Calu3 (cell line): ENCODE measurements around the gene PEX12. TPM values are rescaled to one million over a fixed set of nuclear protein-coding genes. Genes with fewer than 3 reads are reported as not detected.
"Not testable (repeated sequence)": the region's sequence is repeated elsewhere in the genome, so short reads cannot be mapped to it uniquely, and the experiment has no call there.

Experiments used
- BruUV-seq: library from RNA; stranded (reverse); fragments of 400-500 nt; replicated peaks from 2 replicates; lab custom pipeline; 2021; lab: Mats Ljungman, UMichigan
- CTCF ChIA-PET: fragments of 300-600 bp; sonication (Branson Sonifier 250); formaldehyde crosslinking; loops from one replicate; lab custom pipeline; 2022; ENCODE audit warnings: antibody characterized with exemption; lab: Charles Lee
- DNase-seq: peaks from one replicate; pipeline ENCODE4 v3.0.0; 2022
- H3K27ac Mint-ChIP-seq: one replicate; pipeline ENCODE4 v1.8.0; 2022; ENCODE audit warnings: mixed read lengths; ENCODE audit not compliant: unreplicated experiment
- H3K27me3 Mint-ChIP-seq: one replicate; pipeline ENCODE4 v1.8.0; 2022; ENCODE audit warnings: mixed read lengths; ENCODE audit not compliant: unreplicated experiment
- H3K36me3 Mint-ChIP-seq: one replicate; pipeline ENCODE4 v1.8.0; 2022; ENCODE audit warnings: mild to moderate bottlenecking, moderate library complexity, mixed read lengths; ENCODE audit not compliant: insufficient read depth, unreplicated experiment
- H3K4me1 Mint-ChIP-seq: one replicate; pipeline ENCODE4 v1.8.0; 2022; ENCODE audit warnings: mild to moderate bottlenecking, low read depth, mixed read lengths; ENCODE audit not compliant: unreplicated experiment
- H3K4me3 Mint-ChIP-seq: one replicate; pipeline ENCODE4 v1.8.0; 2022; ENCODE audit warnings: mild to moderate bottlenecking, low read depth, moderate library complexity, mixed read lengths; ENCODE audit not compliant: unreplicated experiment
- H3K9me3 Mint-ChIP-seq: one replicate; pipeline ENCODE4 v1.8.0; 2022; ENCODE audit warnings: low read depth, mixed read lengths; ENCODE audit not compliant: unreplicated experiment
- CTCF ChIP-seq: fragments of 200-600 bp; IDR thresholded peaks from one replicate; pipeline ENCODE4 v1.8.0; 2022; ENCODE audit warnings: antibody characterized with exemption; ENCODE audit not compliant: unreplicated experiment
- intact Hi-C: fragments of 100-400 bp; cut with micrococcal nuclease; formaldehyde crosslinking; loops from one replicate; pipeline ENCODE4 v1.10.0; 2022; ENCODE audit not compliant: unreplicated experiment
- total RNA-seq: library from RNA; stranded (reverse); gene quantifications from 2 replicates; pipeline ENCODE4 v1.2.3, GENCODE V29; 2022

PEX12 gene
- total RNA-seq, 1 experiment from 2014 or later: 3.4 TPM

DNA sequence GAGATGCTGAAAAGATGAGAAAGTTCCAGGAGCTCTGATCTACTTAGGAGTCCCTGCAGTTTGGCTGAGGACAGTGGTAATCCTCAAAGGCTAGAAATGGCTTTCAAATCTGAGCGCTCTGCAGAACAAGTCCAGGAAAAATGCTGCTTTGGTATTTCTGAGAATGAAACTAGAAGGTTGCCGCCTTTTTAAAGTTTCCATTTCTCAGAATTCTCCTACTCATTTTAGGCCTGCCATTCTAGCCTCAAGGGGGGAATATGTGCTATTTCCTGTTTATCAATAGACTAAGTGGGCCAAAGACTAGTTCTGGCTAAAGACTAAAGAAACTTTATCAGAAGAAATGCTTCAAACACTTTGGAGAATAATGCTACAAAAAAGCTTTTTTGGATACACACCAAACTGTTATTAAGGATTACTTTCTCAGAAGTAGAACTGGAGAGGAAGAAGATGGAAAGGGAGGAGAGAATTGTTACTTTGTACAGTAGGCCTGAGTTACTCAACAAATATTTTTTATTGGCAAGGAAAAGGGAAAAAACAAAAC, 40.7 kb downstream of the PEX12 start, which contains the start of gene SLFN12L:
SLFN12L (minus strand) TSS at position 78 of the 541 bp plus-strand sequence. CDS start 15,314 bp downstream, outside the sequence.
- Mint-ChIP-seq H3K27me3 (no peaks in the 10 kb centered on the region), H3K4me1 (peaks cover 21% of the 10 kb centered on the region), H3K9me3 (no peaks in the 10 kb centered on the region), H3K36me3 (no peaks in the 10 kb centered on the region), H3K27ac (no peak within 1 kb of the TSS), H3K4me3 (no peak within 1 kb of the TSS)
- TF ChIP-seq CTCF: no peak
- BruUV-seq: no TSS peak
- intact Hi-C loops: no loop called here
- no peak for DNase-seq
- CTCF ChIA-PET: no interaction called here

GRCh38 chr17:35536664-35537171, 41.7 kb downstream of the PEX12 start:
- CTCF ChIA-PET: interaction anchor here (0.6 kb wide), 1 partner anchor 367 kb away, joined by 4 read pairs; no protein-coding TSS in a partner anchor
- no TSS peak for BruUV-seq
- DNase-seq: no peak
- H3K27ac Mint-ChIP-seq: no peak overlapping the region
- peaks cover 21% of the 10 kb centered on the region for H3K4me1 Mint-ChIP-seq
- H3K4me3 Mint-ChIP-seq: no peak overlapping the region
- no peaks in the 10 kb centered on the region for H3K9me3 Mint-ChIP-seq
- TF ChIP-seq CTCF: no peak
- H3K27me3 Mint-ChIP-seq: no peaks in the 10 kb centered on the region
- H3K36me3 Mint-ChIP-seq: no peaks in the 10 kb centered on the region
- intact Hi-C loops: no loop called here

DNA sequence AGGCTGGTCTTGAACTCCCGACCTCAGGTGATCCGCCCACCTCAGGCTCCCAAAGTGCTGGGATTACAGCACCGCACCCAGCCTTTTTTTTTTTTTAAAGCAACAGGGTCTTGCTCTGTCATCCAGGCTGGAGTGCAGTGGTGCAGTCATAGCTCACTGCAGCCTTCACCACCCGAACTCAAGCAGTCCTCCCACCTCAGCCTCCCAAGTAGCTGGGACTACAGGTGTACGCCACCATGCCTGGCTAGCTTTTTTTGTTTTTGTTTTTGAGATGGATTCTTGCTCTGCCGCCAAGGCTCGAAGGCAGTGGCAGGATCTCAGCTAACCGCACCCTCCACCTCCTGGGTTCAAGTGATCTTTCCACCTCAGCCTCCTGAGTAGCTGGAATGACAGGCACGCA, 43.0 kb downstream of the PEX12 start:
- H3K4me1 Mint-ChIP-seq: peaks cover 13% of the 10 kb centered on the region
- H3K27ac Mint-ChIP-seq, H3K36me3 Mint-ChIP-seq, BruUV-seq, H3K4me3 Mint-ChIP-seq, H3K9me3 Mint-ChIP-seq, CTCF ChIA-PET, DNase-seq, intact Hi-C loops, H3K27me3 Mint-ChIP-seq: not testable (repeated sequence)

DNA sequence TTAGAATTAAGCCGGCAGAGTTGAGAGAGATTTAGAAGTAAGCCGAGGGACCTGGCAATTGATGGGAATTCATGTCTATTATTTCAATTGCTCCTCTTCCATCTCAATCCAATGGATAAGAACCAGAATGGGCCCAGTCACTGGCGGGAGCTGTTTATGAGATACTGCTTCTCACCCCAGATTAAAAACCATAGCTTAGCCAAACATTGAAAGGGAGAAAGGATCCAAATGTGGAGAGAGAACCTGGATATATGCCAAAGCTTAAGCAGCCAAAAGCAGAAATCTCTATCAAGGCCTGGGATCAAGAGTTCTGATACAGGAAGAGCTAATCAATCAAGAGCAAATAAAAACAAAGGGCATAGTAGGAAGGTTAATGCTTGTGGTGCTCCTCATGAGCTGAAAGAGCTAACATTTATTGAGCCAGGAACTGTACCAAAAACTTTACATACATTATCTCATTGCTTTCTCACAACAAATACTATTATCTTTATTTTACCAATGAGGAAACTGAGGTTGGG, 43.7 kb downstream of the PEX12 start:
- Mint-ChIP-seq H3K27me3 (no peaks in the 10 kb centered on the region), H3K4me3 (no peak overlapping the region), H3K4me1 (peaks cover 9% of the 10 kb centered on the region), H3K9me3 (no peaks in the 10 kb centered on the region), H3K27ac (no peak overlapping the region), H3K36me3 (no peaks in the 10 kb centered on the region)
- no TSS peak for BruUV-seq
- no peak for TF ChIP-seq CTCF
- no peak for DNase-seq
- intact Hi-C loops: loop anchor here (5.0 kb wide), 3 partner anchors 87 to 292 kb away; partner anchors contain the start of genes SLFN11, SLFN13 and SLFN5
- CTCF ChIA-PET: interaction anchor here (2.2 kb wide), 1 partner anchor 221 kb away, joined by 13 read pairs; no protein-coding TSS in a partner anchor

DNA sequence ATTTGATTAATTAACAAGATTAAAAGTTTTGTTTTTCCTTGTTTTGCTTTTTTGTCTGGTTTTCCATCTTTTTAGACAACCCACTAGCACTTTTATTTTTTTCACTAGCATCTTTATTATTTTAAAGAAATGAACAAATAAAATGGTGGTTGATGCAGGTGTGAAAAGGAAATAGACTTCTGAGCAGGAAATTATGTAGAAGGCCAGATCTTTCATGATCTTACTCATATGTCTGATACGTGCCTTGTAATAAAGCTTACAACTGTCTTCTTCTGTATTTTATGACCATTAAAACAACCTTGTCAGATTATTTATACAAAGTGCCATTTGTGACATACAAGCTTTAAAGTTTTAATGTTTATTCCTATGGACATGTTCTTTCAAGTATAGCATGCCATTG, 47.2 kb downstream of the PEX12 start:
- H3K27me3 Mint-ChIP-seq: peaks cover 21% of the 10 kb centered on the region
- H3K4me3 Mint-ChIP-seq: no peak overlapping the region
- no peak for DNase-seq
- H3K27ac Mint-ChIP-seq: no peak overlapping the region
- H3K9me3 Mint-ChIP-seq: no peaks in the 10 kb centered on the region
- intact Hi-C loops: loop anchor here (5.0 kb wide), 3 partner anchors 84 to 289 kb away; partner anchors contain the start of genes SLFN11, SLFN13 and SLFN5
- BruUV-seq: no TSS peak
- no peaks in the 10 kb centered on the region for H3K36me3 Mint-ChIP-seq
- no peak for TF ChIP-seq CTCF
- no peaks in the 10 kb centered on the region for H3K4me1 Mint-ChIP-seq
- CTCF ChIA-PET: no interaction called here
